Measurements from ENCODE around the gene USP27X.

Gene USP27X

DNA sequence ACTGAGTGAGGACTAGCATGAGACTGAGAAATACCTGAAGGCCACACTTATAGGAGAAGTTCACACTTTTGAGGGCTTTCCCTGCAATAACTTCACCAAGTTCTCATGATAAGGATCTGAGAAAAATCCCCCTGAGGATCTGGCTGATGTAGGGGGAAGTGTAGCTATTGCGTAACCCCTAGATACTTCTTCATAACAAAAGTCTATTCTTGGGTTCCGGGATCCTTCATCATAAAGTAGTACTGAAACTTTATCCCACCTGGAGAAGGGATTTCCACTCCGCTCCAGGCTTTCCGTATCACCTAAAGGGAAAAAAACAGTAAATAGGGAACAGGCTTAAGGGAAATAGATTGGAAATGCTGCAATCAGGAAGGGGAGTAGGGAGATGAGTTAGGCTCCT is 13.3 kb downstream of the USP27X start:
- DNase-seq, result no peak

DNA sequence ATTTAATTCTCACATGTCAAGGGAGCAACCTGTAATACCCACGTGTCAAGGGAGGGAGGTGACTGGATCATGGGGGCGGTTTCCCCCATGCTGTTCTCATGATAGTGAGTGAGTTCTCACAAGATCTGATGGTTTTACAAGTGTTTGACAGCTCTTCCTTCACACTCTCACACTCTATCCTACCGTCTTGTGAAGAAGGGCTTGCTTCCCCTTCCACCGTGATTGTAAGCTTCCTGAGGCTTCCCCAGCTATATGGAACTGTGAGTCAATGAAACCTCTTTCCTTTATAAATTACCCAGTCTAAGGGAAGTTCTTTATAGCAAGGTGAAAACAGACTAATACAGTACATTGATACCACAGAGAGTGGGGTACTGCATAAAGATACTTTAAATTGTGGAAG is 17.7 kb downstream of the USP27X start:
- DNase-seq, result no peak

DNA sequence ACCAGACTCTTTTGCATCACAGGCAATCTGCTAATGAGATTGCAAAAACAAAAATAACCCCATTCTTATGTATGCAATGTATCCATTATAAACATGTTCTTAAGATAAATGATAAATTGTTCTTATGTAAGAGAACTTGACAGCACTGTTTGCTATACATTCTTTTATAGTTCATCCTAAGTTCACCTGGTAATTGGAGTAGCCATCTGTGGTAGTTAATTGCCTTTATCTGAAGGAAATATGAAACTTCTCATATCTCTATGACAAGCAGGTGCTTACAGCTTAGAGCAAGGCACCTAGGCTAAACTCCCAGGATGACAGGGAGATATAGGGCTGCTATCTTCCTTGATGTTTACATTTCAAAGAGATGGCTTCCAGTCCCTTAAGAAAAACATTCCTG is 21.8 kb downstream of the USP27X start:
- no peak for DNase-seq

DNA sequence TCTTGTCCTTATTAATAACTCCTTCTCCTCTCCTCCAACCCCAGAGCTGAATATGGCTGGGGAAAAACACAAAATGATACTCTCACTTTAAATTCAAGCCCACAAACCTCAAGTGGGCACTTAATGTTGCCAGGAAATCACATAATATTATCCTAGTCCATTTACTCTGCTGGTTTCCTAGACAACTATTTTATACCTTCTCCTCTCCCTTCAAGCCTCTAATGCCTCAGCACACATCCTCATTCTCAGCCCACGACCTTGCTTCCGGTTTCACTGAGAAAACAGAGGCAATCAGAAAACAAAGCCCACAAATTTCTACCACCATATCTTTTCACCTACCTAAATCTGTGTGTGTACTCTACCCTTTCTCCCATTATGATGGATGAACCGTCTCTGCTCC is 31.1 kb downstream of the USP27X start:
- DNase-seq, result no peak

DNA sequence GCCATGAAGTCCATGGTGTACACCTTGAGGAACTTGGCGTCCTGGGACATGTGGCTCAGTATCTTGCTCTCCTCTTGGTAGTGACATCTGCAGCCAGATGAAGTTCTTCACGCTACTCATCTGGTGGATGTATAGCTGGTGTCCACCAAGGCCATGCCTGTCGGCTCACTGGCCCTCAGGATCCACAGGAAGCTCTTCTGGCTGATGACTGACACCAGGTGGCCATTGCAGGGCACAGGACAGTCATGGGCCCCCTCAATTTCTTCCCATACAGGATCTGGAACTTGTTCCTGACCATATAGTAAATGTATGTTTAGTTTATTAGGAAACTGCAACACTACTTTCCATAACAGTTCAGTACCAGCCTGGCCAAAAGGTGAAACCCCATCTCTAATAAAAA is 32.8 kb downstream of the USP27X start:
- no peak for DNase-seq

DNA sequence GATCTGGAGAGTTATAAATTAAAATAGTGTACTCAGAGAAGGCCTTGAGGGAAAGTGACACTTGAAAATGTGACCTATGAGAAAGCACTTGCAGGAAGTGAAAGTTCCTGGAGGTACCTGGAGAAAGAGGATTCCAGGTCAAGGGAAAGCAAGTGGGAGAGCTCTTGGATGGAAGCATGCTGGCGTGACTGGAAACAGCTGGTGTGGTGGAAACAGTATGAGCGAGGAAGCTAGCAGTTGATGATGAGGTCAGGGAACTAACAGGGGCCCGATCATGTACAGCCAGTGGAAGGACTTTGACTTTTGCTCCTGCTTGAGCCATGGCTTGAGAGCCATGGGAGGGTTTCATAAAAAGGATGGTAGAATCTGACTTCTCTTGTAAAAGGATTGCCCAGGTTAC is 33.6 kb downstream of the USP27X start:
- DNase-seq, result no peak

DNA sequence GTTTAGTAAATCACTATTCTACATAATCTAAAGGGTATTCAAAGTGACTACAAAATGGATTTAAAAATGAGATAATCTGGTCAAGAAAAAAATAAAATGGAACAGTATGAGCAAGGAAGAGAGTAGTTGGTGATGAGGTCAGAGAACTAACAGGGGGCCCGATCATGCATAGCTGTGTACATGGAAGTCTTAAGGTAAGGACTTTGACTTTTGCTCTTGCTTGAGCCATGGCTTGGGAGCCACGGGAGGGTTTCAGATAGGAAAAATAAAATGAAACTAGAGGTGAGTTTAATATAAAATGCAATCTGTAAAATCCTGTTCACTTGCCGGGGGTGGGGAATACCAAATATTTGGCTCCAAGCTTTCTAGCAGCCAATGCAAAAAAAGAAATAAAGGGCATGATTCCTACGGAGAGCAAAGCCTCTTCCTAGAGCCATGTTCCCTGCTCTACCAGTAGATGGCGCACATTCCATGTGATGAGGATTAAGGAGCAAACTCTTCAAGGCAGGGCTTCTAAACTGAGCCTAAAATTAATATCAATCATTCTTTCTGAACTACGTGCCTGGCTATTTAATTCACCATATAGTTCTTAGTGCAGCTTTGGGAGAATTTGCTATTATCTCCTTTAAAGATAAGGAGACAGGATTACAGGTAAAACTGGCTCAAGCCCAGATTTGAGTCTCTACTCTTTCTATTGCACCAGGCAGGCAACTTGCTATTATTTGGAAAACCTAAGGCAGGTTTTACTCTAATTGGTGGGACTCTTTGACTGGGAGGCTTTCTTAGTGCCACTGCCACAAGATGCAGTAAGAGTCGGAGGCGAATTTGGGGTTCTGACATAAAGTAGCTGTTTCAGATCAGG is 36.3 kb downstream of the USP27X start:
- no peak for DNase-seq

DNA sequence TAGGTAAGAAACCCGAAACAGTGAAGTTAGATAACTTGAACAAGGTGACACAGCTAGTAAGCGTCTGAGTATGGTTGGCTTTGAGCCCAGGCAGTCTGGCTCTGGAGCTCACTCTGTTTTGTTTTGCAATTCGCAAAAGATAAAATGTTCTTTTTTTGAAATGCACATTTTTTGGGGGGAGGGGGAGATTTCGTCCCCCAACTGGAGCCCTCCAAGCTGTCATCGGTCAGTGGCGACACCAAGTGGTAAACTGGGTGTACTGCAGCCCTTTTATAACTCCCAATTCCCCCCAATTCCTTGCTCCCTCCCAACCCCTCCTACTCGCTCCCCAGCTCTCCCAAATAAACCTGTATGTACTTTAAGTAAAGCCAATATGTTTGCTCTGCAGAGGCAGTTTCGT is 40.3 kb downstream of the USP27X start:
- no peak for DNase-seq

DNA sequence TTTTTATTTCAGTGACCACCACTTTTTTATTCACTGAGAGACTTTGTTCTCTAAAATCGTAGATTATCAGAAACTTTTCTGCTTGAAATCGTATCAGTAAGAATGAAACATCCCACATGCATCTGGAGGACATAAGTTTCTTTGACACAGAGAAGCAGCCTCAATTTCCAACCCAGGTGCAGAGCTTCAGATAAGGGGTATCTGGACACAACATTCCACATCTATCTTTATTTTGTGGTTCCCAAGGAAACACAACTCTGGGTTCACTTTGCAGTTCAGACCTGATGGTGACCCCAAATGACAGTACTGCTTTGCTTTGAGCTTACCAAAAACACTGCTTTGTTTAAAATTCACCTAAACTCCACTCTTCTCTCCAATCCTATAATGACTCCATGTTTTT is 41.8 kb downstream of the USP27X start:
- no peak for DNase-seq

DNA sequence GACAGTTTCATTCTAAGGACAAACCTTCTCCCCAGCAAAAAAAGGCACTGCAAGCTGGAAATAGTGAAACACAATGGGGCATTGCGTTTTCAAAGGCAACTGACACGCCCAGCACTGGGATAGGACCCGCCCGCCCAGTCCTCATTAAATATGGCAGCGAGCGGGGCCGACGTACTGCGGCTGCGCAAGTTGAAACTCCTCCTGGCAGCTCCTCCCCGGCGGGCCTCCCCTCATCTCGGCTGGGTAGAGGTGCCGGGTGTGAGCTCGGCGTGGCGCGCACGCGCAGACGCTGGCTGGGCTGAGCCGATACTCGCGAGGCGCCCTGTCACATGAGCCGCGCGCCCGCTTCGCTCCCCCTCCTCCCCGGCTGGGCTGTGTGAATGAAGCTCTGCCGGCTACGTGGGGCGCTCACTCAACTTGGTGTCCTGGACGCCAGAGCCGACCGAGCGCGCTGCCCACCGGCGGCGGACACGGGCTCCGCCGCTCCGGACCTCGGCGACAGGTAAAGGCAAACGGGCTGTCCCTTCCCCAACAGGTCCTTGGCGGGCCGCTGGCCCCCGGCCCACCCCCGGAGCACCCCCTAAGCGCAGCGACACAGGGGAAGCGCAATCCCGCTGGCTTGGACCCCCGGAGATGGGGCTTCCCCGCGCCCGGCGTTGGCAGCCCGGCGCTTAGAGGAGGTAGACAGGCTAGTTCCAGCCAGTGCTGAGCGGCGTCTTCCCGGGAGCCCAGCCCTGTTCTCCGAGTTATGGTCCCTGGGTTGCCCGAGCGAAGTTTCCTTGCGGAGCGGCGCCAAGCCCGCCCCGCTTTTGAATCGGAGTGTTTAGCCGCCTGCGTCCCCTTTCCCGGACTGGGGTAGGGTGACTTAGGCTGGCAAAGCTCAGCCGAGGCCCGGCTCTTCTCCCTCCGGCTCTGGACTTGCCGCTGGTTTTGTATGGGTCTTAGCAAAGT is 43.3 kb downstream of the USP27X start, which contains the start of gene CLCN5:
Gene CLCN5, plus strand, starts transcription at position 306 of the 951 bp plus-strand sequence. CDS start 2,703 bp downstream, outside the sequence.
- DNase-seq, result peak; percentile 83

DNA sequence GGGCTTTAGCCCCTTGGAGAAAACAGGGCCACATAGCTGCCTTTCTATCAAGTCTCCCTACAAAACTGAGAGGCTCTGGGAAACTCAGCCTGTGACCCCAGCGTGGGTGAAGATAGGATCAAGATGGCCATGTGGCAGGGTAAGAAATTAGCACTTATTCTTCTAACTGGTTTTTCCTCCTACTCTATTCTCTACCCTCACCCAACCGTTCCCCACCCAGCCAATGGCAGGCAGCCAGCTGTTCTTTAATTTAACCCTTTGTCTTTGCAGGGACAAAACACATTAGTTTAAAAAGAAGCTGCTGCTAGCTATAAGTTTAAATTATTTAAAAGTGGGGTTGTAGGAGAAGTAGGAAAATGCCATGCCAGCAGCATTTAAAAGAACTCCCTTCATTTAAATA is 45.9 kb downstream of the USP27X start:
- no peak for DNase-seq

DNA sequence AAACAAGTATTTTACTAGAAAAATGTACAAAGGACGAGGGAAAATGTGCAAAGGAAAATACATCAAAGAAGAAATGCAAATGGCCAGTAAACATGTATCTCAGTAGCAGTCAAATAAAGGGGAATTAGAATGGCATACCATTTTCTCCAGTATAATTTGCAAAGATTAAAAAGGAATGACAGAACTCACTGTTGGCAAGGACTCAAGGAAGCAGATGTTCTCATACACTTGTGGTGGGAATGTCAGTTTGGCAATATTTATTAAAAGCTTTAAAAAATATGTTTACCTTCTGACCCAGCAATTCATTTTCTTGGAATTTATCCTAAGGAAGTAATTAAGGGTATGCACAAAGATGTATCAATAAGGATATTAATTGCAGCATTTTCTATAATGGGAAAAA is 50.8 kb downstream of the USP27X start:
- DNase-seq, result no peak

Data from GF-D8 (cell line).